K562 (cell line): ENCODE results near the gene BNIP3.

Experiments used
- EZH2 ChIP-seq: IDR thresholded peaks from 2 replicates; pipeline ENCODE4 v1.6.1; 2012; ENCODE audit warnings: low read depth, mild to moderate bottlenecking, inconsistent platforms, low read length, borderline replicate concordance
- MNT ChIP-seq, 2 experiments: fragments of 450-650 bp; conservative IDR thresholded peaks; 2 replicates each; pipeline ENCODE4 v1.6.1; 2017; ENCODE audit warnings: mild to moderate bottlenecking in 2 of 2, moderate library complexity in 2 of 2
- RAD21 ChIP-seq, 2 experiments: fragments of 250-450 bp in 1 of 2; fragments of 450-650 bp in 1 of 2; sonication (Bioruptor Pico) in 1 of 2; formaldehyde crosslinking in 1 of 2; IDR thresholded peaks in 1 of 2; conservative IDR thresholded peaks in 1 of 2; 2 replicates each; pipeline versions ENCODE4 v1.4.0 to v1.8.0; 2020 to 2022; ENCODE audit warnings: mild to moderate bottlenecking in 2 of 2, moderate library complexity in 1 of 2
- ZNF232 ChIP-seq: sonication (generic); formaldehyde crosslinking; IDR thresholded peaks from 2 replicates; pipeline ENCODE4 v1.8.0; 2022; ENCODE audit warnings: mild to moderate bottlenecking, missing genetic modification reagents
- TF ChIP-seq, protein P1 (sequence below), 2 experiments: fragments of 450-650 bp in 1 of 2; sonication (generic) in 1 of 2; formaldehyde crosslinking in 1 of 2; IDR thresholded peaks; 2 replicates each; pipeline versions ENCODE4 v1.7.1 to v1.9.0; 2016 to 2022; ENCODE audit warnings: inconsistent platforms in 1 of 2, mild to moderate bottlenecking in 1 of 2, missing genetic modification reagents in 1 of 2

DNA sequence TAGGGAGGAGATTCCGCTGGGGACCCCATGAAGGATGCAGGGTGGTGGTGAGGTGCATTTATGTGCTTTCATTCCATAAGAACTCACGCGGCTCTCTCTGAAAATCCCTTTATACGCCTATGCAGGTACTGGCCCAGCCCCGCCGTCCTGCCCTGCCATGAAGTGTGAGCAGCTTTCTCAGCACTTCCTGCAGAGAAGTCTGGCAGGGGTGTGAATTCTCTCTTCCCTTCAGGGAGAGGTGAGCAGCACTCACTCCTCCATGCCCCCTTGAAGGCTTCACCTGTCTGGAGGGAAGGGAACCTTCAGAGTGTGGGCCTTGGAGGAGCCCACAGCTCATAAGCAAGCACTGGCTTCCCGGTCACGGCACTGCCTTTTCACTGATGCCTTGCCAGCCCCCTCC is 47.0 kb downstream of the BNIP3 start:
- no peak for TF ChIP-seq MNT (conservative IDR thresholded peaks at IDR 0.05)
- TF ChIP-seq, protein P1, sequence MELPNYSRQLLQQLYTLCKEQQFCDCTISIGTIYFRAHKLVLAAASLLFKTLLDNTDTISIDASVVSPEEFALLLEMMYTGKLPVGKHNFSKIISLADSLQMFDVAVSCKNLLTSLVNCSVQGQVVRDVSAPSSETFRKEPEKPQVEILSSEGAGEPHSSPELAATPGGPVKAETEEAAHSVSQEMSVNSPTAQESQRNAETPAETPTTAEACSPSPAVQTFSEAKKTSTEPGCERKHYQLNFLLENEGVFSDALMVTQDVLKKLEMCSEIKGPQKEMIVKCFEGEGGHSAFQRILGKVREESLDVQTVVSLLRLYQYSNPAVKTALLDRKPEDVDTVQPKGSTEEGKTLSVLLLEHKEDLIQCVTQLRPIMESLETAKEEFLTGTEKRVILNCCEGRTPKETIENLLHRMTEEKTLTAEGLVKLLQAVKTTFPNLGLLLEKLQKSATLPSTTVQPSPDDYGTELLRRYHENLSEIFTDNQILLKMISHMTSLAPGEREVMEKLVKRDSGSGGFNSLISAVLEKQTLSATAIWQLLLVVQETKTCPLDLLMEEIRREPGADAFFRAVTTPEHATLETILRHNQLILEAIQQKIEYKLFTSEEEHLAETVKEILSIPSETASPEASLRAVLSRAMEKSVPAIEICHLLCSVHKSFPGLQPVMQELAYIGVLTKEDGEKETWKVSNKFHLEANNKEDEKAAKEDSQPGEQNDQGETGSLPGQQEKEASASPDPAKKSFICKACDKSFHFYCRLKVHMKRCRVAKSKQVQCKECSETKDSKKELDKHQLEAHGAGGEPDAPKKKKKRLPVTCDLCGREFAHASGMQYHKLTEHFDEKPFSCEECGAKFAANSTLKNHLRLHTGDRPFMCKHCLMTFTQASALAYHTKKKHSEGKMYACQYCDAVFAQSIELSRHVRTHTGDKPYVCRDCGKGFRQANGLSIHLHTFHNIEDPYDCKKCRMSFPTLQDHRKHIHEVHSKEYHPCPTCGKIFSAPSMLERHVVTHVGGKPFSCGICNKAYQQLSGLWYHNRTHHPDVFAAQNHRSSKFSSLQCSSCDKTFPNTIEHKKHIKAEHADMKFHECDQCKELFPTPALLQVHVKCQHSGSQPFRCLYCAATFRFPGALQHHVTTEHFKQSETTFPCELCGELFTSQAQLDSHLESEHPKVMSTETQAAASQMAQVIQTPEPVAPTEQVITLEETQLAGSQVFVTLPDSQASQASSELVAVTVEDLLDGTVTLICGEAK (IDR thresholded peaks at IDR 0.05), result no peak
- TF ChIP-seq, protein P1 (CRISPR knock-in tag; IDR thresholded peaks at IDR 0.05), result no peak
- no peak for TF ChIP-seq ZNF232 (CRISPR knock-in tag)
- no peak for TF ChIP-seq RAD21 (CRISPR knock-in tag; conservative IDR thresholded peaks at IDR 0.05 in 1 of 2, IDR thresholded peaks at IDR 0.05 in 1 of 2)
- TF ChIP-seq EZH2, result no peak
